Fibroblast of peridontal ligament (primary cell): ENCODE measurements around the gene SMIM45.
A peak's percentile ranks its signal among the peaks of the same experiment; 100 is the strongest.

Experiments used
- DNase-seq: peaks from one replicate; pipeline ENCODE4 v3.0.0-alpha.2; 2010; ENCODE audit errors: extremely low read depth

SMIM45 gene

GRCh38 chr22:41915786-41916493 lies 36.0 kb upstream of the SMIM45 start:
- no peak for DNase-seq

- no peak for DNase-seq
These were observed 35.1 kb upstream of the SMIM45 start for GRCh38 chr22:41916745-41917358.

GRCh38 chr22:41917375-41917902 lies 34.5 kb upstream of the SMIM45 start:
- DNase-seq = no peak

- DNase-seq = peak; percentile 16
These were observed 33.8 kb upstream of the SMIM45 start for GRCh38 chr22:41917903-41918791.

- DNase-seq = peak; percentile 21
These were observed 32.4 kb upstream of the SMIM45 start for GRCh38 chr22:41919357-41920224.

- no peak for DNase-seq
These were observed 31.5 kb upstream of the SMIM45 start for GRCh38 chr22:41920271-41920976.

- DNase-seq = no peak
These were observed 29.6 kb upstream of the SMIM45 start for GRCh38 chr22:41922328-41922727.

- DNase-seq = no peak
These were observed 28.9 kb upstream of the SMIM45 start for GRCh38 chr22:41922940-41923594.

- DNase-seq = no peak
These were observed 28.2 kb upstream of the SMIM45 start for GRCh38 chr22:41923595-41924276.

GRCh38 chr22:41925783-41926460 lies 26.0 kb upstream of the SMIM45 start:
- peak; percentile 8 for DNase-seq

GRCh38 chr22:41927813-41928212 lies 24.1 kb upstream of the SMIM45 start:
- no peak for DNase-seq

- DNase-seq = no peak
These were observed 23.1 kb upstream of the SMIM45 start for GRCh38 chr22:41928593-41929417.

- DNase-seq = no peak
These were observed 22.5 kb upstream of the SMIM45 start for GRCh38 chr22:41929418-41929810.

GRCh38 chr22:41931701-41932269 lies 20.2 kb upstream of the SMIM45 start:
- no peak for DNase-seq

GRCh38 chr22:41932353-41932752 lies 19.6 kb upstream of the SMIM45 start:
- no peak for DNase-seq

GRCh38 chr22:41933411-41934177 lies 18.4 kb upstream of the SMIM45 start:
- no peak for DNase-seq
